ENCODE data around the gene IFT25.
"Not testable (repeated sequence)": the region's sequence is repeated elsewhere in the genome, so short reads cannot be mapped to it uniquely, and the experiment has no call there.

IFT25 gene

GRCh38 chr1:53881853-53882252 is 63.6 kb downstream of the IFT25 start:
- DNase-seq: not testable (repeated sequence)

GRCh38 chr1:53878492-53879105 is 66.9 kb downstream of the IFT25 start:
- no peak for DNase-seq

- DNase-seq: not testable (repeated sequence)
Measured at GRCh38 chr1:53875150-53875549, 70.3 kb downstream of the IFT25 start.

- DNase-seq: no peak
Measured at GRCh38 chr1:53871773-53872484, 73.6 kb downstream of the IFT25 start.
